Stimulated activated CD8-positive, alpha-beta memory T cell treated with anti-CD3 and anti-CD28 coated beads, Interleukin-15, amount 100 ng/mL, for 48 hours (primary cell): ENCODE measurements around the gene HAUS8.
"Not testable (repeated sequence)": the region's sequence is repeated elsewhere in the genome, so short reads cannot be mapped to it uniquely, and the experiment has no call there.

Source experiments
- DNase-seq, 2 donors: peaks; one replicate each; pipeline ENCODE4 v3.0.0-alpha.2; 2020; ENCODE audit warnings: low read depth in 2 of 2

Gene HAUS8

DNA sequence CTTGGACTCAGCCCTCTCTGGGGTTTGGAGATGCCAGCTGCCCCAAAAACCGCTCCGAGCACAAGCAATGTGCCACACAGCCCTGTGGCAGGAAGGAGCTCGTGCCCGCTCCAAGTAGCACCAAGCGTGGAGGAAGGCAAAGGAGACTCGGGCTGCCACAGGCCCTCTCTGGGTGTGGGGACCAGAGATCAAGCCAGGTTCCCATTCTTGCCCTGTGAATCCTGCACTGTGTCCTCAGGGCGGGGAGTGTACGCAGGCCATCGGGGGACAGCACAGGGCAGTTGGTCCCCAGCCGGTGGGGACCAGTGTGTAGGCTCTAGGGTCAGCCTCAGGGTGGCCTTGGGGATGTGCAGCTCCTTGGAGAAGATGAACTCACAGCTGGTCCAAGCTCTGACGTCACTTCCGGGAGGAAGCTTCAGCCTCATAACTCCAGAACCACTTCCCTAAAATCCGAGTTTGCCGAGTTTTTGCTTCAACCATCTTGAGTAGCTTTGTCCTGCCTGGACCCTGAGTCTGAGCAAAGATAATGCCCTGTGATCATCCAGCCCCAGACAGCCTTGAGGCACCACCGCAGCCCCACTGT, 39.3 kb downstream of the HAUS8 start:
- DNase-seq, result no peak

DNA sequence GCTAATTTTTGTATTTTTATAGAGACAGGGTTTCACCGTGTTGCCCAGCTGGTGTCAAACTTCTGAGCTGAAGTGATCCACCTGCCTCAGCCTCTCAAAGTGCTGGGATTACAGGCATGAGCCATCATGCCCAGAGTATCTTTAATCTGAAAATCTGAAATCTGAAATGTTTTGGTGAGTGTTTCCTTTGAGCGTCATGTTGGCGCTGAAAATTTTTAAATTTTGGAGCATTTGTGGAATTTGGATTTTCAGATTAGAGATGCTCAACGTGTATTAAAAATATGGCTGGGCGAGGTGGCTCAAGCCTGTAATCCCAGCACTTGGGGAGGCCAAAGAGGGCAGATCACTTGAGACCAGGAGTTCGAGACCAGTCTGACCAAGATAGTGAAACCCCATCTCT, 43.5 kb downstream of the HAUS8 start:
- no peak for DNase-seq

DNA sequence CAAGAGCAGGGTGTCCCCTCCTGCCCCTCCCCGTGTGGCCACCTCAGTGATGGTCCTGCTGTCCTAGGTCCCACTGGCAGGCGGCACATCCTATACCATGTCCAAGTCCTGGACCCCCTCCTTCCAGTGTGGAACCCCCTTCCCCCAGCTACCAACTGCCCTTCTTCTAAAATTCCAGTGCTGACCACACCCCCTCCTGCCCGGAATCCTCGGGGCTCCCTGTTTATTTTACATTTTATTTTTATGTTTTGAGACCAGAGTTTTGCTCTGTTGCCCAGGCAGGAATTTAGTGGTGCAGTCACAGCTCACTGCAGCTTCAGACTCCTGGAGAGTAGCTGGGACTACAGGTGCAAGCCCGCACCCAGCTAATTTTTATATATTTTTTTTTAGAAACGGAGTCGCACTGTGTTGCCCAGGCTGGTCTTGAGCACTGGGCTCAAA, 47.7 kb downstream of the HAUS8 start:
- no peak for DNase-seq

DNA sequence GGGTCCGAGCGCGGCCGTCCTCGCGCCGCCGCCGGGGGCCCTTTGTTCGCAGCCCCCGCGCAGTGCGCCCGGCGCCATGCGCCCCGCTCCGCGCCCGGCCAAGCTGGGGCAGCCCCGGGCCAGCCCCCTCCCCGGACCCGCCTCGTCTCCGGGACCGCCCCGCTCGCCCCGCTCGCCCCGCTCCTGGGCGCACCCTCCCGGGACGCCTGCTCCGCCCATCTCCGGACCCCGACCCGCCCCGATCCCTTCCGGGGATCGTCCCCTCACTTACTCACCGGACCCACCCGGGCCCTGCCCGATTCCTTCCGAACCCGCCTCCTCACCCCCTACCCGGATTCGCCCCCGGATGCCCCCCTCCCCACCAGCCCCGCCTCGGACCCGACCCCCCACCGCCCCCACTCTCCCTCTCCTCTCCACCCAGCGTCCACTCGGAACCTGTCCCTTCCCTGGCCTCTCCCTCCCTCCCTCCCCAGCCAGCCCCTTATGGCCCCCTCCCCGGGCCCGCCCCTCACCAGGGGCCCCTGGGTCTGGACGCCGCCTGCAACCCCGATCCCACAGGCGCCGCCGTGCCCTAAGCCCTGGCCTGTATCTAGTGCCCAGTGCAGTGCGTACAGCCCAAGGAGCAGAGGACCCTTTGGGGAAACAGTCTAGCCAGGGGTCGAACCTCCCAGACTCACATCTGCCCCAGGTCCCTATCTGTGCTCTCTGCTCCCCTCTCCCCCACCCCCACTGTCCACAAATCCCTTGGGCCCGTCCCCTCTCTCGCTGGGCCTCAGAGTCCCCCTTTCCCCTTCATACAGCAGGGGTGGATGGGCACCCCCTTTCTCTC, 48.3 kb downstream of the HAUS8 start, which contains the start of gene CPAMD8:
TSS of gene CPAMD8 (minus strand) at position 105 of the 829 bp plus-strand sequence. CDS start 168 bp downstream, outside the sequence.
- no peak for DNase-seq

DNA sequence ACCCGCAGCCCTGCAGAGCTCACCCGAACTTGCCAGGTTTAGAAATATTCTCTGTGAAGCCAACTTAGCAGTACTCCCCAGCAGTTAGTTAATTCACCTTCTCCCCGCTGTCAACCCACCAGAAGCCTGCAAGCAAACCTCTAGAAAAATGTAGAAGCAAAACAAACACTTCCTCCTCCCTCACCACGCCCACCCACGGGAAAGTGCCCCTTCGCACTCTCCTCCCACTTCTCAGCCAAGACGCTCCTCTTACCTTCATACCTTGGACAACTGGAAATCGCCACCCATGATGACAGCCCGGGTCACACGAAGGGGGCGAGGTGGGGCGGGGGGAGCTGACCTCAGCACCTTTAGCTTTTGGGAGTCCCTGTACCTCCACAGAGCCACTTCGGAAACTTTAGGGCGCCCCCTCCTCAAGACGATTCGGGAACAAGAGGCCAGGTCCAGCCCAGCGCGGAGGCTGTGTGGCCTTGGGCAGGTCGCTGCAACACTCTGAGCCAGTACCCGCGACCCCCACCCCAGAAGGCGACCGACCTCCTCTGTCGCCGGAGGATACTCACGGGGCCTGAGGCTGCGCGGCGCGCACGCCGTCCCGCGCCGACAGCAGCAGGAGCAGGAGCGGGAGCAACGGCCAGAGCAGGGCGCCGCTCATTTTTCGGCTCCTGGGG, 49.1 kb downstream of the HAUS8 start:
- DNase-seq, result no peak

DNA sequence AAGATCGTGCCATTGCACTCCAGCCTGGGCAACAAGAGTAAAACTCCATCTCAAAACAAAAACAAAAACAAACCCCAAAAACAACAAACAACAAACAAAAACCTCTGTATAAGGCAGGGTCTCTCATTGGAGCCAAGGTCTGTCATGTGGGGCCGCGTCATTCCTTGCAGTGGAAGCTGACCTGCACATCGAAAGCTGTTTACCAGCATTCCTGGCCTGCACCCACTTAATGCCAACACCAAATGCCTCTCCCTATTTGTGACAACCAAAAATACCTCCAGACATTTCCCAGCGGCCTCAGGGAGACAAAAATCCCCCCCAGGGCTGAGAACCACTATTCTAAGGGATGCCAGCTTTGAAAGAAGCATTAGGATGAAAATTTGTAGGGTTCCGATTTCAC, 49.9 kb downstream of the HAUS8 start:
- DNase-seq, result no peak

DNA sequence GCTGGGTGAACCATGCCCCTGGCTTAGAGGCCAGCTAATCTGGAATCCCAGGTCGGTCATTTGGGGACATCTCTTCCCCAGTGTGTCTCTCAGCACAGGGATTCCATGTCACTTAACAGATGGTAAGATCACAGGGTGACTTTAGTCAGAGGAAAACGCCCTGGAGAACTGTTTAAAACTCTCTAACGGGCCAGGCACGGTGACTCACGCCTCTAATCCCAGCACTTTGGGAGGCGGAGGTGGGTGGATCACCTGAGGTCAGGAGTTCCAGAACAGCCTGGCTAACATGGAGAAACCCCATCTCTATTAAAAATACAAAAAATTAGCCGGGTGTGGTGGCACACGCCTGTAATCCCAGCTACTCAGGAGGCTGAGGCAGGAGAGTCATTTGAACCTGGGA, 50.3 kb downstream of the HAUS8 start:
- DNase-seq, result not testable (repeated sequence)

DNA sequence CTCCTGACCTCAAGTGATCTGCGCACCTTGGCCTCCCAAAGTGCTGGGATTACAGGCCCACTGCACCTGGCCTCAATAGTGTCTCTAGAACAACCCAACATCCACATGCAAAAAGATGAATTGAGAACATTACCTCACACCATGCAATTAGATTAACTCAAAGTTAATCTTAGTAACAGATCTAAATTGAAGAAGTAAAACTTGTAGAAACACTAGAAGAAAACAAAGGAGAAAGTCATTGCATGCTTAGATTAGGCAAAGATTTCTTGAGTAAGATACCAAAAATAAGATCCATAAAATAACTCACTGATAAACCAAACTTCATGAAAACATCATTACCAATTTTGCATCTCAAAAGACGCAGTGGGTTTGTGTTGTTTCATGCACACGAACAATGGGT, 51.4 kb downstream of the HAUS8 start:
- no peak for DNase-seq

DNA sequence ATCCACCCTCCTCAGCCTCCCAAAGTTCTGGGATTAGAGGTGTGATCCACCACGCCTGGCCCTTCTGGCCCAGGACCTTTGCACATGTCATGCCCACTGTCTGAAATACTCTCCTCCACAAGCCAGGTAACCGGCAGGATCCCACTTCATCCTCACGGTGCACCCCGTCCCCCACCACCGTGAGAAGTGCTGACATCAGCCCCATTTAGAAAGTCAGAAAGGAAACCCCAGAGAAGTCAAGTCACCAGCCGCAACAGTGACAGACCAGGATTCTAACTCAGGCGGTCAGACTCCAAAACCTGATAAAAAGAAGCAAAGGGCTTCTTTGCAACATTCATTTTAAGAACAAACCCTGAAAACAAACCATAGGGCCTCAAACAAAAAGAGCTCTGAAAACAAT, 52.5 kb downstream of the HAUS8 start:
- no peak for DNase-seq

DNA sequence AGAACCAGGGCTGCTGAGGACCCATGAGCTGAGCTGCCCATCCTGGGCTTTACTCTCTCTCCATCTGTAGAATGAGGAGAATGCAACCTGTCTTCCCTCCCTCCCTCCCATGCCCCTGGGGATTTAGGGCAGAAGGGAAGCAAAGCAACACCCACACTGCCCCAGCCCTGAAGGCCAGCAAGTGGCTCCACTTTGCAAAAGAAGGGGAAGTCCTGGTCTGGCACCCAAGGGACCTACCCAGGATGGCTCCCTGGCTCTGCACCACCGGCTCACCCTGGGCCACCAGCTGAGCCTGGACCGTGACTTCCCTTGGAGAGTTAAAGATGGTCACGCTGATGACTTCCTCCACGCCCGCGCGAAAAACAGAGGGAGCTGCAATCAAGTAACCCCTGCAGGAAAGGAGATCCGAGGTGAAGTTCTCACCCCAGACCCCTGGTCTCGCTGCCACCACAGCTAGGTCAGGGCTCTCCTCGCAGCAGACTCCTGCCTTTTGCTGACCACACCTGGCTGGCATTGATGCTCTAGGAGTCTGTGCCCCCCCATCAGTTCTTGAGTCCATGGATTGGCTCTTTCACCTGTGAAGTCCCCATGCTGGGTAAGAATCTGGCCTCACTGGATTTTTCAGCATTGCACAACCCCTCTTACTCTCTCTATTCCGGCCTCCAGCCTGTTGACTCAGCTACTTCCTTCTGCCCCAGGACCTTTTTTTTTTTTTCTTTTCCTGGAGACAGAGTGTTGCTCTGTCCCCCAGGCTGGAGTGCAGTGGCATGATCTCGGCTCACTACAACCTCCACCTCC, 53.3 kb downstream of the HAUS8 start:
- no peak for DNase-seq

DNA sequence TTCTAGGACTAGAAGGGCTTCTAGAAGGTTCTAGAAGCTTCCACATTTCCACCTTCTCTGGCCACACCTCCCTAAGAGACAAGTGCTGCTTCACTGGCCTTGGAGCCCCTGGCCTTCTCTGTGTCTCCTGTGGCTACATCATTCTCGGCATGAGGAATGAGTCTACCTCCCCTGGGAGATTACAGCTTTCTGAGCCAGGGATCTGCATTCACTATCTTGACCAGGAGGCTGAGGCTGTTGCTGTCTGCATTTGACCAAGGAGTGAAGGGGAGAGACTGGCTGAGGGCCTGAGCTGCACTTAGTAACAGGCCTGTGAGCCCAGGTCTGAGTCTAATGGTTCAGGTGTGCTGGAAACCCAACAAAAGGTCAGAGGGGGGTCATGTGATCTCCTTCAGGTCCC, 53.9 kb downstream of the HAUS8 start:
- no peak for DNase-seq

DNA sequence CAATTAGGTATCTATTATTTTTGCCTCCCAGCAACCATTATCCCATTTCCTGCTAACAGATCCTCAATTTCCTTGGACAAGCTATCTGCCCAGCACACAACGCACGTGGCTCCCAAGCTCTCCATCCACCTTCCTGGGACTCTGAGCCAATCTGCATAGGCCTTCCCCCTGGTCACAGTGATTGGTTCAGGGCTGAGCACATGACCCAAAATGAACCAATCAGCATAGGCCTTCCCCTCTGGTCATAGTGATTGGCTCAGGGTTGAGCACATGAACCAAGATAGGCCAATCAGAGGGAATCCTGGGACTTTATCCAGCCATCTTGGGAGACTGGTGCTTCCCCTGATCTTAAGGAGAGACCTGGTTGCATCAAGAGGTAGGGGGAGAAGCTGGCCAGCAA, 54.4 kb downstream of the HAUS8 start:
- no peak for DNase-seq

DNA sequence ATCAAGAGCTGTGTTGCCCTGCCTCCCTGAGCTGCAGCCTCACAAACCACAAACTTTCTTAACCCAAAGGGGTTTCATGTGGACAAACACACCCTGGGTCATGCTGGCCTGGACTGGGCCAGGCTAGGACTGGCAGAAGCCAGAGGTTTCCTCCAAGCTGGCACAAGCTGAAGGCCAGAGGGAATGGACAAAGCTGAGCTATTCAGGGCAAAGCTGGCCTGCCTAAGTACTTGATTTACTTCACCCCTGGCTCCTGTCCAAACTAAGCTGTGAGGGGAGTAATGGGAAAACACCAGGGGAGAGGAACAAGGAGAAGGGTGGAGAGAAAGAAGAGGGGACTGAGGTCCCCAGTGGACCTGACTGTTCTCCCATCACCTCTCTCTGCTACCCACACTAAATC, 54.9 kb downstream of the HAUS8 start:
- DNase-seq, result no peak

DNA sequence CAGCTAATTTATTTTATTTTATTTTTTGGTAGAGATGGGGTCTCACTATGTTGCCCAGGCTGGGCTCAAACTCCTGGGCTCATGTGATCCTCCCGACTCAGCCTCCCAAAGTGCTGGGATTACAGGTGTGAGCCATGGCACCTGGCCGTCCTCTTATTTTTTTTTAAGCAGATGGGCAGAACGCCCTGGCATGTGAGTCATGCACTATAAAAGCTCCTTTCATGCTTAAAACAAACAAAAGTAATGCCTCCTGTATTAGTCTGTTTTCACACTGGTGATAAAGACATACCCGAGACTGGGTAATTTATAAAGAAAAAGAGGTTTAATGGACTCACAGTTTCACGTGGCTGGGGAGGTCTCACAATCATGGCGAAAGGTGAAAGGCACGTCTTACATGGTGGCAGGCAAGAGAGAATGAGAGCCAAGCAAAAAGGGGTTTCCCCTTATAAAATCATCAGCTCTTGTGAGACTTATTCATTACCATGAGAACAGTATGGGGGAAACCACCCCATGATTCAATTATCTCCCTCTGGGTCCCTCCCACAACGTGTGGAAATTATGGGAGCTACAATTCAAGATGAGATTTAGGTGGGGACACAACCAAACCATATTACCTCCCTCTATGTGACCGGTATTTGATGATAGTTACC, 60.9 kb downstream of the HAUS8 start:
- not testable (repeated sequence) for DNase-seq

DNA sequence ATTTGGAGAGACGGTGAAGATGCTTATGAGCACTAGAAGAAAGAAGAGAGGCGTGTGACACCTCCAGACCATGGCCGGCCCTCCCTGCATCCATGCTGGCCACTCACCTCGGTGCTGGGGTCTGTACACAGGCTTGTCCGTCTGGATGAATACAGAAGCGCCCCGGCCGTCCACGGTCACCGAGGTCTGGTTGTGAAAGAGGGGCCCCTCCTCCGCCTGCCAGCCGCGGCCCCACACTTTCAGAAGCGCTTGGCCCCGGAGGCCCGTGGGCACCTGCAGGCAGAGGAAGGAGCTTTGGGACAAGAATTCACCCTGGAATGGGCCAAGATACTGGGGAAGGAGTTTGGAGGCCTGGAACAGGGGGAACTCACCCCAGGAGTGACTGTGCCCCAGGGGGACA, 63.8 kb downstream of the HAUS8 start:
- DNase-seq, result no peak

DNA sequence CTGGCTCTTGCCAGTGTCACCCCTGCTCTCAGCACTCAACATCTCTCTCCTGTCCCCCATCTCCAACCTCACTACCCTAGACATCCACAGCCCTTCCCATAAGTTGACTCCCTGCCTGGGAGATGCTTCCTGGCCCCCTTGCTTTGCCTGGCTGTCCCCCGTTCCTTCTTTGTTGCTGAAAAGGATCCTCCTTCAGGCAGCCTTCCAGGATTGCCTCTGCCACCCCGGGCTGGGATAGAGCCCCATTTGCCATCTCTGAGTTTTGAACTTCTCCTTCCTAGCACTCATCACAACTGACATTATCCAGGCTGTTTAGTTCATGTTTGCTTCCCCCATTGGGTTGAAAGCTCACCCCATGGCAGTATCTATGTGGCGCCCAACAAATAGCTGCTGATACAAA, 68.7 kb downstream of the HAUS8 start:
- no peak for DNase-seq

DNA sequence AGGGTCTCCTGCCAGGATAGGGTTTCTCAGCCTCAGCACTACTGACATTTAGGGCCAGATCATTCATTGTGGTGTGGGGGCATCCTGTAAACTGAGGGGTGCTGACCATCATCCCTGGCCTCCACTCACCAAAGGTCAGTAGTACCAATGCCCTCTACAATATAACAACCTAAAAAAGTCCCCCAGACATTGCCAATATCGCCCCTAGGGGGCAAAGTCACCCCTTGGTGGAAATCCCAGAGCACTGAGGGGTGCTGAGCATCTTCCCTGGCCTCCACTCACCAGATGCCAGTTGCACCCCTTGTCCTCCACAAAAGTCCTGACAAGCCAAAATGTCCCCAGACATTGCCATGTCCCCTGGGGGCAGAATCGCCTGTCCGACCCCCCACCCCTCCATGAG, 70.3 kb downstream of the HAUS8 start:
- DNase-seq, result no peak

DNA sequence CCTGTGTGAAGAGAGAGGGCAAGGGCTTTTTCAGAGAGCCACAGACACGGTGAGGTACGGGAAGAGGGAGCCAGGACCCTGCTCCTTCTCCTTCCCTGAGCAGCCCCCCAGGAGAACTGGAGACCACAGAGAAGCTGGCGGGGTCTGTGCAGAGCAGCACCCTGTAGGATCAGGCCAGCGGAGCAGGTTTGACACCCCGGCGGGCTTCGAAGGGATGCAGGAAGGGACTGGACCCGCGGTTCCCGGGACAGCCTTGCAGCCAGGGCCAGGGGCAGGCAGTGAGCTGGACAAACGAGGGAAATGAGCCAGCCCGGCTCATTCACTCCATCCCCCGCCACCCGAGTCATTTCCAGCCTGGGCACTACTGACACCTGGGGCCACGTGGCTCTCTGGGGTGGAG, 70.9 kb downstream of the HAUS8 start:
- no peak for DNase-seq

DNA sequence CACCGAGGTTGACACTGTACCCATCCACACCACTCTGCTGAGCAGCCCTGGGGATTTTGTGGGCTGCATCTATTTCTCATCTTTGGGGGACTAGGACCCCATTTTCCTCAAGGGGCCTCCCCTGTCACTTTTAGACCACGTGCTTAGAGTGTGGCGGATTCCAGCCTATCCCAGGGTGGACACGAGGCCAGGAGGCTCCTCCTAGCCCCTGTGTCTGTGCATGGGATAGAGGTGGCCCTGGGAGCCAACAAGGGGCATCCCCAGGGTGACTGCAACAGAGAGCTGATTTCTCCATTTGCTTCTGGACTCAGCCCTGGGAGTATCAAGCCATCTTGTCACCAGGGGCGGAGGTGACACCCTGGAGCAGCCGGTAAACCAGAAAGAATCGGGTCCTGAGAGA, 72.8 kb downstream of the HAUS8 start:
- no peak for DNase-seq

DNA sequence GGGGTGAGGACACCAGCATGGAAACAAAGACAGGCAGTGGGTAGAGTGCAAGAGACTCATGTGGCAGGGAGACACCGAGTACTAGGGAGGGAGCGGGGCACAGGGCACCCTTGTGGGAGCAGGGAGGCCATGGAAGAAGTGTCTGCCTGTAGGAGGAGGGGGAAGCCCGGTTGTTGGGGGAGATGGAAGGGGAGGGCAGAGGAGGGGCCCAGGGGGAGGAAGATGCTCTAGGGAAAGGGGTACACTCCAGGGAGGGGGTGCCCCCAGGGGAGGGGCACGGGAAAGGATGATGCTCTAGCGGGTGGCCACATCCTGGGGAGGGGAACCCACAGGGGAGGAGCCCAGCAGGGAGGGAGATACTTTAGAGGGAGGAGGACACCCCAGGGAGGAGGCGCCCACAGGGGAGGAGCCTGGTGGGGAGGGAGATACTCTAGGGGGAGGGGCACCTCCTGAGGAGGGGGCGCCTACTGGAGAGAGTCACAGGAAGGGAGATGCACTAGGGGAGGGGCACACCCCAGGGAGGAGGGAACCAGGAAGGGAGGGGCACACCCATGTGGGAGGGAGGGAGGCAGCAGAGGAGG, 73.6 kb downstream of the HAUS8 start:
- peak; percentile 25 to 44 for DNase-seq
